HepG2 (cell line): ENCODE results near the gene RBM19. TPM values are rescaled to one million over a fixed set of nuclear protein-coding genes. Genes with fewer than 3 reads are reported as not detected.

ENCODE experiments used
- CAMTA2 ChIP-seq: sonication (generic); formaldehyde crosslinking; IDR thresholded peaks from 2 replicates; pipeline ENCODE4 v1.4.0; 2020; ENCODE audit warnings: mild to moderate bottlenecking, missing genetic modification reagents, borderline replicate concordance
- GTF2F1 ChIP-seq: fragments of 150-350 bp; IDR thresholded peaks from 2 replicates; pipeline ENCODE4 v1.6.1; 2014; ENCODE audit warnings: low read length
- IRF2 ChIP-seq: IDR thresholded peaks from 2 replicates; pipeline ENCODE4 v1.6.1; 2018; ENCODE audit warnings: missing genetic modification reagents, missing compliant biosample characterization
- KIAA2018 ChIP-seq: sonication (generic); formaldehyde crosslinking; IDR thresholded peaks from 2 replicates; pipeline ENCODE4 v1.5.0; 2020; ENCODE audit warnings: mild to moderate bottlenecking, missing genetic modification reagents, borderline replicate concordance
- MED8 ChIP-seq: sonication (generic); formaldehyde crosslinking; IDR thresholded peaks from 2 replicates; pipeline ENCODE4 v1.8.1; 2023; ENCODE audit warnings: mild to moderate bottlenecking, missing genetic modification reagents; ENCODE audit not compliant: insufficient replicate concordance
- MTA1 ChIP-seq: sonication (generic); formaldehyde crosslinking; IDR thresholded peaks from 2 replicates; pipeline ENCODE4 v1.4.0; 2020; ENCODE audit warnings: missing genetic modification reagents, mild to moderate bottlenecking, borderline replicate concordance
- MYC ChIP-seq: sonication (generic); formaldehyde crosslinking; IDR thresholded peaks from 2 replicates; pipeline ENCODE4 v1.9.0; 2021; ENCODE audit warnings: missing genetic modification reagents, borderline replicate concordance
- RFX1 ChIP-seq: fragments of 450-650 bp; IDR thresholded peaks from 2 replicates; pipeline ENCODE4 v1.6.1; 2017
- SIX4 ChIP-seq: sonication (generic); formaldehyde crosslinking; IDR thresholded peaks from 2 replicates; pipeline ENCODE4 v1.4.0; 2020; ENCODE audit warnings: missing genetic modification reagents
- TIGD3 ChIP-seq: sonication (generic); formaldehyde crosslinking; IDR thresholded peaks from 2 replicates; pipeline ENCODE4 v1.5.1; 2020; ENCODE audit warnings: mild to moderate bottlenecking, missing genetic modification reagents, borderline replicate concordance
- ZBTB33 ChIP-seq: sonication (generic); formaldehyde crosslinking; IDR thresholded peaks from 2 replicates; pipeline ENCODE4 v1.4.0; 2020; ENCODE audit warnings: missing genetic modification reagents
- ZFP36L2 ChIP-seq: sonication (generic); formaldehyde crosslinking; IDR thresholded peaks from 2 replicates; pipeline ENCODE4 v1.4.0; 2020; ENCODE audit warnings: missing genetic modification reagents
- ZNF224 ChIP-seq: sonication (generic); formaldehyde crosslinking; IDR thresholded peaks from 2 replicates; pipeline ENCODE4 v1.5.0; 2020; ENCODE audit warnings: mild to moderate bottlenecking, missing genetic modification reagents
- ZNF644 ChIP-seq: IDR thresholded peaks from 2 replicates; pipeline ENCODE4 v1.6.1; 2016; ENCODE audit warnings: low read depth
- ZNF749 ChIP-seq: sonication (generic); formaldehyde crosslinking; IDR thresholded peaks from 2 replicates; pipeline ENCODE4 v1.8.0; 2022; ENCODE audit warnings: mild to moderate bottlenecking, missing genetic modification reagents, moderate library complexity, borderline replicate concordance
- ZNF777 ChIP-seq: sonication (generic); formaldehyde crosslinking; IDR thresholded peaks from 2 replicates; pipeline ENCODE4 v1.4.0; 2020; ENCODE audit warnings: missing genetic modification reagents
- ZNF839 ChIP-seq: sonication (generic); formaldehyde crosslinking; IDR thresholded peaks from 2 replicates; pipeline ENCODE4 v1.4.0; 2020; ENCODE audit warnings: missing genetic modification reagents, mild to moderate bottlenecking, borderline replicate concordance
- polyA plus RNA-seq, 8 experiments: library from polyadenylated mRNA; depleted of rRNA in 3 of 8; stranded (reverse) in 7 of 8; unstranded in 1 of 8; fragments of >200 nt; fragmentation: Illumina TruSeq in 4 of 8; extraction: Trizol in 4 of 8; gene quantifications; 2 replicates each; pipeline versions ENCODE4 v1.2.1 to v1.2.3, GENCODE V29; 2011 to 2016; ENCODE audit warnings: low read depth in 4 of 8, missing spikeins in 1 of 8, mixed read lengths in 1 of 8; ENCODE audit not compliant: insufficient read depth in 1 of 8
- total RNA-seq, 5 experiments: library from RNA; depleted of rRNA; stranded (reverse); fragments of >200 nt; fragmentation: Illumina TruSeq; extraction: Trizol; gene quantifications; 2 replicates each; pipeline ENCODE4 v1.2.3, GENCODE V29; 2016; ENCODE audit warnings: low read depth in 1 of 5

Gene RBM19
- total and polyA plus RNA-seq, 2 of the 13 experiments (the other 11 are each of a cell fraction or from before 2014, with no cell fraction given): 19.3 to 32.2 TPM

- no peak for TF ChIP-seq KIAA2018 (CRISPR knock-in tag)
- no peak for TF ChIP-seq MED8 (CRISPR knock-in tag)
- 0 out of 2 replicates have a peak, but pooled peaks have one; percentile 56 for TF ChIP-seq ZNF224 (CRISPR knock-in tag)
- no peak for TF ChIP-seq CAMTA2
- no peak for TF ChIP-seq GTF2F1
- TF ChIP-seq RFX1: no peak
- TF ChIP-seq ZFP36L2 (CRISPR knock-in tag): no peak
- 0 out of 2 replicates have a peak, but pooled peaks have one; percentile 33 for TF ChIP-seq MTA1
- TF ChIP-seq SIX4 (CRISPR knock-in tag): no peak
- TF ChIP-seq ZNF777 (CRISPR knock-in tag): no peak
- no peak for TF ChIP-seq ZNF839 (CRISPR knock-in tag)
- no peak for TF ChIP-seq IRF2 (CRISPR knock-in tag)
- no peak for TF ChIP-seq ZNF749 (CRISPR knock-in tag)
- 0 out of 2 replicates have a peak, but pooled peaks have one; percentile 19 for TF ChIP-seq ZNF644 (CRISPR knock-in tag)
- TF ChIP-seq MYC (CRISPR knock-in tag): no peak
- TF ChIP-seq TIGD3: no peak
- TF ChIP-seq ZBTB33 (CRISPR knock-in tag): no peak
Observed at GRCh38 chr12:113808095-113808951, 157.8 kb downstream of the RBM19 start (continued).
